HepG2 (cell line): ENCODE results near the gene TRPM5. TPM values are rescaled to one million over a fixed set of nuclear protein-coding genes. Genes with fewer than 3 reads are reported as not detected.
A peak's percentile ranks its signal among the peaks of the same experiment; 100 is the strongest.

ENCODE experiments used
- ATF7-NPFF ChIP-seq: sonication (generic); formaldehyde crosslinking; IDR thresholded peaks from 2 replicates; pipeline ENCODE4 v1.8.1; 2023; ENCODE audit warnings: mild to moderate bottlenecking, low read depth, missing genetic modification reagents, moderate library complexity
- GATA4 ChIP-seq: sonication (generic); IDR thresholded peaks from 2 replicates; pipeline ENCODE4 v1.6.1; 2016; ENCODE audit warnings: antibody characterized with exemption, low read depth, borderline replicate concordance
- KLF11 ChIP-seq: IDR thresholded peaks from 2 replicates; pipeline ENCODE4 v1.6.1; 2016; ENCODE audit warnings: missing compliant biosample characterization
- PRPF4 ChIP-seq: fragments of 200-400 bp; formaldehyde crosslinking; IDR thresholded peaks from 2 replicates; pipeline ENCODE4 v1.6.1; 2016; ENCODE audit warnings: low read length, low read depth; ENCODE audit not compliant: poor library complexity, severe bottlenecking
- RFXAP ChIP-seq: sonication (generic); formaldehyde crosslinking; IDR thresholded peaks from 2 replicates; pipeline ENCODE4 v1.4.0; 2020; ENCODE audit warnings: missing genetic modification reagents, borderline replicate concordance
- SP4 ChIP-seq: sonication (generic); formaldehyde crosslinking; IDR thresholded peaks from 2 replicates; pipeline ENCODE4 v1.8.1; 2023; ENCODE audit warnings: mild to moderate bottlenecking, missing genetic modification reagents
- ZFP37 ChIP-seq: sonication (generic); formaldehyde crosslinking; IDR thresholded peaks from 2 replicates; pipeline ENCODE4 v1.4.0; 2020; ENCODE audit warnings: missing genetic modification reagents, borderline replicate concordance
- ZNF251 ChIP-seq: sonication (generic); formaldehyde crosslinking; IDR thresholded peaks from 2 replicates; pipeline ENCODE4 v1.9.0; 2021; ENCODE audit warnings: mild to moderate bottlenecking, missing genetic modification reagents
- ZNF605 ChIP-seq: sonication (generic); formaldehyde crosslinking; IDR thresholded peaks from 2 replicates; pipeline ENCODE4 v1.8.0; 2022; ENCODE audit warnings: mild to moderate bottlenecking, missing genetic modification reagents
- polyA plus RNA-seq, 8 experiments: library from polyadenylated mRNA; depleted of rRNA in 3 of 8; stranded (reverse) in 7 of 8; unstranded in 1 of 8; fragments of >200 nt; fragmentation: Illumina TruSeq in 4 of 8; extraction: Trizol in 4 of 8; gene quantifications; 2 replicates each; pipeline versions ENCODE4 v1.2.1 to v1.2.3, GENCODE V29; 2011 to 2016; ENCODE audit warnings: low read depth in 4 of 8, missing spikeins in 1 of 8, mixed read lengths in 1 of 8; ENCODE audit not compliant: insufficient read depth in 1 of 8
- total RNA-seq, 5 experiments: library from RNA; depleted of rRNA; stranded (reverse); fragments of >200 nt; fragmentation: Illumina TruSeq; extraction: Trizol; gene quantifications; 2 replicates each; pipeline ENCODE4 v1.2.3, GENCODE V29; 2016; ENCODE audit warnings: low read depth in 1 of 5
- TF ChIP-seq, protein P1 (sequence below): IDR thresholded peaks from 2 replicates; pipeline ENCODE4 v1.6.1; 2016; ENCODE audit warnings: mild to moderate bottlenecking
- TF ChIP-seq, protein P2 (sequence below): fragments of 450-650 bp; IDR thresholded peaks from 2 replicates; pipeline ENCODE4 v1.6.1; 2017
- TF ChIP-seq, protein P3 (sequence below): sonication (generic); formaldehyde crosslinking; IDR thresholded peaks from 2 replicates; pipeline ENCODE4 v1.5.0; 2020; ENCODE audit warnings: missing genetic modification reagents
- TF ChIP-seq, protein P4 (sequence below): IDR thresholded peaks from 2 replicates; pipeline ENCODE4 v1.6.1; 2016; ENCODE audit warnings: missing compliant biosample characterization, missing genetic modification reagents, borderline replicate concordance
- TF ChIP-seq, protein P5 (sequence below): sonication (generic); formaldehyde crosslinking; IDR thresholded peaks from 2 replicates; pipeline ENCODE4 v1.5.0; 2020; ENCODE audit warnings: mild to moderate bottlenecking, missing genetic modification reagents
- TF ChIP-seq, protein P6 (sequence below): sonication (generic); formaldehyde crosslinking; IDR thresholded peaks from 2 replicates; pipeline ENCODE4 v1.8.0; 2022; ENCODE audit warnings: missing genetic modification reagents, mild to moderate bottlenecking, borderline replicate concordance

The TRPM5 gene
- total and polyA plus RNA-seq, 2 of the 13 experiments (the other 11 are each of a cell fraction or from before 2014, with no cell fraction given), result 0.12 TPM; not detected in 1

DNA sequence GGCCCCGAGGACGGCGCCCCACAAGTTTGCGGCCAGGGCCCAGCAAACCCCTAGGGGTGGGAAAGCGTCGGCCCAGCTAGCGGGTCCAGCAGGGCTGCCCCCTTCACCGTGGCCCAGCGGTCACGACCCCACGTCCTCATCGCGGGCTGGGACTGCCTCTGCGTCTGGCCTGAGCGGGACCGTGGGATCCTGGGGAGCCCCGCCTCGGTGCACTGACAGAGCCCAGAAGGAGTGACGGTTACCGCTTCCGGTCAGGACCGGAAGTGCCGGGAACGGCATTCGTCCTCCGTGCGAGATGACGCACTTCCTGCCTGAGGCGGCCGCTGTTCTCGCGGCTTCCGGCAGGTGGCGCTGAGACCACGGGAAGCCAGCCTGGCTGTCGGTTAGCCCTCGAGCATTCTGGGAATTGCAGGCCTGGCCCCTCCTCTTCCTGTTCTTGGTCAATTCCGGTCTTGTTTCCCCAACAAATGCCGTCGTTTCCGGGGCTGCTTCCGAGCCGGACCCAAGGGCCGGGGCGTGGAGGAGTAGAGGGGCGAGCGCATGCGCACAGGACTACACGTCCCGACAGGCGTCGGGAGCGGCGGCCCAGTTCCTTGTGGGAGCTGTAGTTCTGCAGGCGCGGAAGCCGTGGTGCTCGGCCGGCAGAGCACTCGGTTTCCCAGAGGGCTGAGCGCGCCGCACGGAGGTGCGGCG, 44.1 kb downstream of the TRPM5 start, which contains the start of gene TSSC4 (continued):
- TF ChIP-seq, protein P1, sequence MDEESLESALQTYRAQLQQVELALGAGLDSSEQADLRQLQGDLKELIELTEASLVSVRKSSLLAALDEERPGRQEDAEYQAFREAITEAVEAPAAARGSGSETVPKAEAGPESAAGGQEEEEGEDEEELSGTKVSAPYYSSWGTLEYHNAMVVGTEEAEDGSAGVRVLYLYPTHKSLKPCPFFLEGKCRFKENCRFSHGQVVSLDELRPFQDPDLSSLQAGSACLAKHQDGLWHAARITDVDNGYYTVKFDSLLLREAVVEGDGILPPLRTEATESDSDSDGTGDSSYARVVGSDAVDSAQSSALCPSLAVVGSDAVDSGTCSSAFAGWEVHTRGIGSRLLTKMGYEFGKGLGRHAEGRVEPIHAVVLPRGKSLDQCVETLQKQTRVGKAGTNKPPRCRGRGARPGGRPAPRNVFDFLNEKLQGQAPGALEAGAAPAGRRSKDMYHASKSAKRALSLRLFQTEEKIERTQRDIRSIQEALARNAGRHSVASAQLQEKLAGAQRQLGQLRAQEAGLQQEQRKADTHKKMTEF (CRISPR knock-in tag), result peak; percentile 93
- TF ChIP-seq ZFP37 (CRISPR knock-in tag), result no peak
- TF ChIP-seq, protein P2, sequence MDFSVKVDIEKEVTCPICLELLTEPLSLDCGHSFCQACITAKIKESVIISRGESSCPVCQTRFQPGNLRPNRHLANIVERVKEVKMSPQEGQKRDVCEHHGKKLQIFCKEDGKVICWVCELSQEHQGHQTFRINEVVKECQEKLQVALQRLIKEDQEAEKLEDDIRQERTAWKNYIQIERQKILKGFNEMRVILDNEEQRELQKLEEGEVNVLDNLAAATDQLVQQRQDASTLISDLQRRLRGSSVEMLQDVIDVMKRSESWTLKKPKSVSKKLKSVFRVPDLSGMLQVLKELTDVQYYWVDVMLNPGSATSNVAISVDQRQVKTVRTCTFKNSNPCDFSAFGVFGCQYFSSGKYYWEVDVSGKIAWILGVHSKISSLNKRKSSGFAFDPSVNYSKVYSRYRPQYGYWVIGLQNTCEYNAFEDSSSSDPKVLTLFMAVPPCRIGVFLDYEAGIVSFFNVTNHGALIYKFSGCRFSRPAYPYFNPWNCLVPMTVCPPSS, result no peak
- peak; percentile 88 for TF ChIP-seq ZNF605 (CRISPR knock-in tag)
- TF ChIP-seq, protein P3, sequence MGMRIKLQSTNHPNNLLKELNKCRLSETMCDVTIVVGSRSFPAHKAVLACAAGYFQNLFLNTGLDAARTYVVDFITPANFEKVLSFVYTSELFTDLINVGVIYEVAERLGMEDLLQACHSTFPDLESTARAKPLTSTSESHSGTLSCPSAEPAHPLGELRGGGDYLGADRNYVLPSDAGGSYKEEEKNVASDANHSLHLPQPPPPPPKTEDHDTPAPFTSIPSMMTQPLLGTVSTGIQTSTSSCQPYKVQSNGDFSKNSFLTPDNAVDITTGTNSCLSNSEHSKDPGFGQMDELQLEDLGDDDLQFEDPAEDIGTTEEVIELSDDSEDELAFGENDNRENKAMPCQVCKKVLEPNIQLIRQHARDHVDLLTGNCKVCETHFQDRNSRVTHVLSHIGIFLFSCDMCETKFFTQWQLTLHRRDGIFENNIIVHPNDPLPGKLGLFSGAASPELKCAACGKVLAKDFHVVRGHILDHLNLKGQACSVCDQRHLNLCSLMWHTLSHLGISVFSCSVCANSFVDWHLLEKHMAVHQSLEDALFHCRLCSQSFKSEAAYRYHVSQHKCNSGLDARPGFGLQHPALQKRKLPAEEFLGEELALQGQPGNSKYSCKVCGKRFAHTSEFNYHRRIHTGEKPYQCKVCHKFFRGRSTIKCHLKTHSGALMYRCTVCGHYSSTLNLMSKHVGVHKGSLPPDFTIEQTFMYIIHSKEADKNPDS, result no peak
- TF ChIP-seq, protein P4, sequence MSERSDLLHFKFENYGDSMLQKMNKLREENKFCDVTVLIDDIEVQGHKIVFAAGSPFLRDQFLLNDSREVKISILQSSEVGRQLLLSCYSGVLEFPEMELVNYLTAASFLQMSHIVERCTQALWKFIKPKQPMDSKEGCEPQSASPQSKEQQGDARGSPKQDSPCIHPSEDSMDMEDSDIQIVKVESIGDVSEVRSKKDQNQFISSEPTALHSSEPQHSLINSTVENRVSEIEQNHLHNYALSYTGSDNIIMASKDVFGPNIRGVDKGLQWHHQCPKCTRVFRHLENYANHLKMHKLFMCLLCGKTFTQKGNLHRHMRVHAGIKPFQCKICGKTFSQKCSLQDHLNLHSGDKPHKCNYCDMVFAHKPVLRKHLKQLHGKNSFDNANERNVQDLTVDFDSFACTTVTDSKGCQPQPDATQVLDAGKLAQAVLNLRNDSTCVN (CRISPR knock-in tag), result no peak; the same call in 1 of the 2 replicates
- peak; percentile 92 for TF ChIP-seq RFXAP (CRISPR knock-in tag)
- peak; percentile 86 for TF ChIP-seq SP4
- no peak for TF ChIP-seq KLF11 (CRISPR knock-in tag)
- TF ChIP-seq PRPF4, result no peak
- 0 out of 2 replicates have a peak, but pooled peaks have one; percentile 18 for TF ChIP-seq GATA4
- TF ChIP-seq, protein P5, sequence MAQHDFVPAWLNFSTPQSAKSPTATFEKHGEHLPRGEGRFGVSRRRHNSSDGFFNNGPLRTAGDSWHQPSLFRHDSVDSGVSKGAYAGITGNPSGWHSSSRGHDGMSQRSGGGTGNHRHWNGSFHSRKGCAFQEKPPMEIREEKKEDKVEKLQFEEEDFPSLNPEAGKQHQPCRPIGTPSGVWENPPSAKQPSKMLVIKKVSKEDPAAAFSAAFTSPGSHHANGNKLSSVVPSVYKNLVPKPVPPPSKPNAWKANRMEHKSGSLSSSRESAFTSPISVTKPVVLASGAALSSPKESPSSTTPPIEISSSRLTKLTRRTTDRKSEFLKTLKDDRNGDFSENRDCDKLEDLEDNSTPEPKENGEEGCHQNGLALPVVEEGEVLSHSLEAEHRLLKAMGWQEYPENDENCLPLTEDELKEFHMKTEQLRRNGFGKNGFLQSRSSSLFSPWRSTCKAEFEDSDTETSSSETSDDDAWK (CRISPR knock-in tag), result no peak
- TF ChIP-seq, protein P6, sequence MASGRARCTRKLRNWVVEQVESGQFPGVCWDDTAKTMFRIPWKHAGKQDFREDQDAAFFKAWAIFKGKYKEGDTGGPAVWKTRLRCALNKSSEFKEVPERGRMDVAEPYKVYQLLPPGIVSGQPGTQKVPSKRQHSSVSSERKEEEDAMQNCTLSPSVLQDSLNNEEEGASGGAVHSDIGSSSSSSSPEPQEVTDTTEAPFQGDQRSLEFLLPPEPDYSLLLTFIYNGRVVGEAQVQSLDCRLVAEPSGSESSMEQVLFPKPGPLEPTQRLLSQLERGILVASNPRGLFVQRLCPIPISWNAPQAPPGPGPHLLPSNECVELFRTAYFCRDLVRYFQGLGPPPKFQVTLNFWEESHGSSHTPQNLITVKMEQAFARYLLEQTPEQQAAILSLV, result peak; percentile 94
- TF ChIP-seq ATF7-NPFF (CRISPR knock-in tag), result 0 out of 2 replicates have a peak, but pooled peaks have one; percentile 12
- no peak for TF ChIP-seq ZNF251 (CRISPR knock-in tag)
